Articular chondrocyte of knee joint (primary cell): ENCODE measurements around the gene VAV3. TPM values are rescaled to one million over a fixed set of nuclear protein-coding genes. Genes with fewer than 3 reads are reported as not detected.

Source experiments
- small RNA-seq: library from RNA; depleted of rRNA; stranded (forward); fragments of <200 nt; gene quantifications from one replicate; pipeline ENCODE3, GENCODE V24; 2012
- total RNA-seq: library from RNA; depleted of rRNA; stranded (reverse); fragments of >200 nt; gene quantifications from 2 replicates; pipeline ENCODE4 v1.2.3, GENCODE V29; 2012

Gene VAV3, protein sequence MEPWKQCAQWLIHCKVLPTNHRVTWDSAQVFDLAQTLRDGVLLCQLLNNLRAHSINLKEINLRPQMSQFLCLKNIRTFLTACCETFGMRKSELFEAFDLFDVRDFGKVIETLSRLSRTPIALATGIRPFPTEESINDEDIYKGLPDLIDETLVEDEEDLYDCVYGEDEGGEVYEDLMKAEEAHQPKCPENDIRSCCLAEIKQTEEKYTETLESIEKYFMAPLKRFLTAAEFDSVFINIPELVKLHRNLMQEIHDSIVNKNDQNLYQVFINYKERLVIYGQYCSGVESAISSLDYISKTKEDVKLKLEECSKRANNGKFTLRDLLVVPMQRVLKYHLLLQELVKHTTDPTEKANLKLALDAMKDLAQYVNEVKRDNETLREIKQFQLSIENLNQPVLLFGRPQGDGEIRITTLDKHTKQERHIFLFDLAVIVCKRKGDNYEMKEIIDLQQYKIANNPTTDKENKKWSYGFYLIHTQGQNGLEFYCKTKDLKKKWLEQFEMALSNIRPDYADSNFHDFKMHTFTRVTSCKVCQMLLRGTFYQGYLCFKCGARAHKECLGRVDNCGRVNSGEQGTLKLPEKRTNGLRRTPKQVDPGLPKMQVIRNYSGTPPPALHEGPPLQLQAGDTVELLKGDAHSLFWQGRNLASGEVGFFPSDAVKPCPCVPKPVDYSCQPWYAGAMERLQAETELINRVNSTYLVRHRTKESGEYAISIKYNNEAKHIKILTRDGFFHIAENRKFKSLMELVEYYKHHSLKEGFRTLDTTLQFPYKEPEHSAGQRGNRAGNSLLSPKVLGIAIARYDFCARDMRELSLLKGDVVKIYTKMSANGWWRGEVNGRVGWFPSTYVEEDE
- total RNA-seq = 1.2 and 4.1 TPM in 2 replicates

GRCh38 chr1:107965110-107965991 lies at the start of gene VAV3:
Gene VAV3, minus strand, starts transcription at chr1:107965180. Its CDS starts 311 bp downstream, at chr1:107964869.

Small RNA genes within 50 kb of the gene (small RNA-seq; reads per million reads assigned to genes)
- gene MIR7852 = not detected

Other genes with a start within 250 kb of the VAV3 start
- gene SLC25A24, start 235.2 kb upstream of the VAV3 start, total RNA-seq = 48.2 and 52.0 TPM in 2 replicates